OCI-LY1 (cell line): ENCODE measurements around the gene PGS1.

Source experiments
- H2AFZ ChIP-seq: fragments of 200-600 bp; sonication (generic), shearing (Covaris generic); 2 replicates; pipeline ENCODE4 v1.6.0; 2014; ENCODE audit warnings: antibody characterized with exemption, mild to moderate bottlenecking, low read length
- H3F3A ChIP-seq: fragments of 200-600 bp; sonication (generic), shearing (Covaris generic); 2 replicates; pipeline ENCODE4 v1.6.0; 2014; ENCODE audit warnings: mild to moderate bottlenecking, antibody characterized with exemption, low read length, moderate library complexity; ENCODE audit not compliant: insufficient read depth
- H3K27ac ChIP-seq: fragments of 200-600 bp; sonication (generic); 2 replicates; pipeline ENCODE4 v1.5.1; 2014; ENCODE audit warnings: low read length, mixed run types, mild to moderate bottlenecking, low read depth; ENCODE audit not compliant: poor library complexity, severe bottlenecking
- H3K27me3 ChIP-seq: fragments of 200-600 bp; sonication (generic); 2 replicates; pipeline ENCODE4 v1.6.0; 2014; ENCODE audit warnings: antibody characterized with exemption, mild to moderate bottlenecking, low read length, moderate library complexity; ENCODE audit not compliant: insufficient read depth
- H3K36me3 ChIP-seq: fragments of 200-600 bp; sonication (generic); 2 replicates; pipeline ENCODE4 v1.6.1; 2014; ENCODE audit warnings: mild to moderate bottlenecking, antibody characterized with exemption, low read length, moderate library complexity, mixed read lengths; ENCODE audit not compliant: insufficient read depth
- H3K4me1 ChIP-seq: fragments of 200-600 bp; sonication (generic); 2 replicates; pipeline ENCODE4 v1.5.1; 2014; ENCODE audit warnings: mild to moderate bottlenecking, low read length, moderate library complexity; ENCODE audit not compliant: insufficient read depth, severe bottlenecking
- H3K4me2 ChIP-seq: fragments of 200-600 bp; sonication (generic), shearing (Covaris generic); 2 replicates; pipeline ENCODE4 v1.6.1; 2014; ENCODE audit warnings: low read length
- H3K4me3 ChIP-seq: fragments of 200-600 bp; sonication (generic); 2 replicates; pipeline ENCODE4 v1.5.1; 2014; ENCODE audit warnings: low read length, low read depth, mild to moderate bottlenecking, mixed read lengths; ENCODE audit not compliant: poor library complexity, severe bottlenecking
- H3K79me2 ChIP-seq: fragments of 200-600 bp; shearing (Covaris generic); 2 replicates; pipeline ENCODE4 v1.6.1; 2016; ENCODE audit warnings: mixed run types, low read length, mixed read lengths; ENCODE audit not compliant: insufficient read depth
- H3K9ac ChIP-seq: fragments of 200-600 bp; sonication (generic), shearing (Covaris generic); 2 replicates; pipeline ENCODE4 v1.6.1; 2014; ENCODE audit warnings: mild to moderate bottlenecking, low read length, mixed read lengths
- H3K9me2 ChIP-seq: fragments of 200-600 bp; sonication (generic), shearing (Covaris generic); 2 replicates; pipeline ENCODE4 v1.6.1; 2014; ENCODE audit warnings: low read depth, mild to moderate bottlenecking, low read length, mixed read lengths
- H3K9me3 ChIP-seq: fragments of 200-600 bp; shearing (Covaris generic); 2 replicates; pipeline ENCODE4 v1.6.1; 2014; ENCODE audit warnings: low read length, mixed read lengths
- H4K20me1 ChIP-seq: fragments of 200-600 bp; sonication (generic), shearing (Covaris generic); 2 replicates; pipeline ENCODE4 v1.6.0; 2016; ENCODE audit warnings: mild to moderate bottlenecking, low read length; ENCODE audit not compliant: insufficient read depth
- CTCF ChIP-seq: fragments of 200-600 bp; sonication (generic), shearing (Covaris generic); IDR thresholded peaks from 2 replicates; pipeline ENCODE4 v1.5.1; 2017; ENCODE audit warnings: mild to moderate bottlenecking, antibody characterized with exemption, low read length, moderate library complexity, mixed read lengths
- EZH2 ChIP-seq: fragments of 200-600 bp; sonication (generic), shearing (Covaris generic); IDR thresholded peaks from 2 replicates; pipeline ENCODE4 v1.8.0; 2017; ENCODE audit warnings: borderline replicate concordance, mixed run types, mild to moderate bottlenecking, antibody characterized with exemption, low read length, moderate library complexity, mixed read lengths

Gene PGS1

GRCh38 chr17:78408476-78409050 lies 30.1 kb downstream of the PGS1 start:
- H3K4me1 ChIP-seq = no peaks in the 10 kb centered on the region
- H3K79me2 ChIP-seq = no peaks in the 10 kb centered on the region
- TF ChIP-seq EZH2 = no peak
- TF ChIP-seq CTCF = no peak
- H3K4me2 ChIP-seq = no peak overlapping the region
- H4K20me1 ChIP-seq = no peaks in the 10 kb centered on the region
- H3K36me3 ChIP-seq = peaks cover 19% of the 10 kb centered on the region
- H3K9me3 ChIP-seq = no peaks in the 10 kb centered on the region
- H3K27me3 ChIP-seq = no peaks in the 10 kb centered on the region
- H3K9ac ChIP-seq = no peak overlapping the region
- H2AFZ ChIP-seq = no peak overlapping the region
- H3K27ac ChIP-seq = no peak overlapping the region
- no peaks in the 10 kb centered on the region for H3K9me2 ChIP-seq
- no peaks in the 10 kb centered on the region for H3F3A ChIP-seq
- H3K4me3 ChIP-seq = no peak overlapping the region

DNA sequence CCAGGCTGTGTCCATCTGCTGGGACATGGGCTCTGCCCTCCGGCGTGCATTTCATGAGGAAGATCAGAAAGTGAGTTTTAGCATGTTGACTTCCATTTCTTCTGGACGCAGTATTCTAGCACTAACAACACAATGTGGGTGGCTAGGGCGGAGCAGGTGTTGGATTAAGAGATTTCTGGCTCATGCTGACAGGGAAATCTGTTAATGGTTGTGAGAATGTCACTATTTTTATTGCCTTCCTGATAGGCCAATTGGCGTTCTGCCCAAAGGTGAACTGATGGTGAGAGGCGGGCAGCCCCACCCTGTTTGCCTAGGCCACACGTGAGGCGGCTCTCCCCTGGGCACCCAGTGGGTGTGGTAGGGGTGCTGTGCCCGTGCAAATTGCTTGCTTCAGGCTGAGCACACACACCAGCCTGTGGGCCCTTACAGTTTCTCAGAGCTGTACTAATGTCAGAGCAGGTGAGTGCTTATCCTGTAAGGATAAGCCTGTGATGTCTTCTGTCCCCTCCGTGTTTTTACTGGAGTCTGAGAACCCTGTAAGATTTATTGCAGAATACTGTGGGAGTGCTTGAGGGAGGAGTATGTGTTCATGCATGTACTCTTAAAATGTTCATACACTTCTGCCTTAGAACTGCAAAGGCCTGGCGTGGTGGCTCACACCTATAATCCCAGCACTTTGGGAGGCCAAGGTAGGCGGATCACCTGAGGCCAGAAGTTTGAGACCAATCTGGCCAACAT lies 30.9 kb downstream of the PGS1 start:
- Histone ChIP-seq H3K79me2 (no peaks in the 10 kb centered on the region), H3K27me3 (no peaks in the 10 kb centered on the region), H3K4me1 (no peaks in the 10 kb centered on the region), H3K4me2 (no peak overlapping the region), H3K27ac (no peak overlapping the region), H3K9me3 (no peaks in the 10 kb centered on the region), H3K9ac (no peak overlapping the region), H3K36me3 (peaks cover 11% of the 10 kb centered on the region), H3K9me2 (no peaks in the 10 kb centered on the region), H2AFZ (no peak overlapping the region), H3F3A (no peaks in the 10 kb centered on the region), H3K4me3 (no peak overlapping the region), H4K20me1 (no peaks in the 10 kb centered on the region)
- TF ChIP-seq EZH2 (no peak), CTCF (no peak)

GRCh38 chr17:78411241-78411857 lies 32.9 kb downstream of the PGS1 start:
- Histone ChIP-seq H3K9me3 (no peaks in the 10 kb centered on the region), H3K4me3 (no peak overlapping the region), H3K36me3 (no peaks in the 10 kb centered on the region; the same call in 1 of the 2 replicates), H2AFZ (no peak overlapping the region), H3K79me2 (no peaks in the 10 kb centered on the region), H3K4me1 (no peaks in the 10 kb centered on the region), H4K20me1 (no peaks in the 10 kb centered on the region), H3K4me2 (no peak overlapping the region), H3K9me2 (no peaks in the 10 kb centered on the region), H3K27ac (no peak overlapping the region), H3K9ac (no peak overlapping the region), H3K27me3 (no peaks in the 10 kb centered on the region), H3F3A (no peaks in the 10 kb centered on the region)
- TF ChIP-seq CTCF = no peak
- no peak for TF ChIP-seq EZH2
